SK-N-SH treated with all-trans-retinoic acid at 6 μM for 48 hours (cell line): ENCODE data around the gene RNASE7.

ENCODE experiments used
- ATAC-seq: fragments of 200-7000 bp; cut with Tn5 transposase; 3 replicates; pipeline ENCODE4 v1.9.1; 2020; ENCODE audit warnings: mild to moderate bottlenecking, moderate library complexity
- BACH2 ChIP-seq: fragments of 250-450 bp; sonication (Bioruptor Pico); IDR thresholded peaks from 2 replicates; pipeline ENCODE4 v1.9.0; 2021; ENCODE audit warnings: mild to moderate bottlenecking, borderline replicate concordance
- CREB5 ChIP-seq: fragments of 250-450 bp; sonication (Bioruptor Pico); IDR thresholded peaks from 2 replicates; pipeline ENCODE4 v1.5.1; 2020; ENCODE audit warnings: low read depth, mild to moderate bottlenecking, moderate library complexity
- CSDC2 ChIP-seq: fragments of 250-450 bp; sonication (Bioruptor Pico); IDR thresholded peaks from 2 replicates; pipeline ENCODE4 v1.5.0; 2020; ENCODE audit warnings: mild to moderate bottlenecking, moderate library complexity
- CSRNP3 ChIP-seq: fragments of 250-450 bp; sonication (Bioruptor Pico); IDR thresholded peaks from 2 replicates; pipeline ENCODE4 v1.5.1; 2021; ENCODE audit warnings: mild to moderate bottlenecking, moderate library complexity
- ESRRG ChIP-seq: fragments of 250-450 bp; sonication (Bioruptor Pico); IDR thresholded peaks from 2 replicates; pipeline ENCODE4 v1.6.1; 2021; ENCODE audit warnings: mild to moderate bottlenecking
- GLIS3 ChIP-seq: fragments of 250-450 bp; sonication (Bioruptor Pico); IDR thresholded peaks from 2 replicates; pipeline ENCODE4 v1.5.0; 2020; ENCODE audit warnings: mild to moderate bottlenecking, moderate library complexity
- OSR1 ChIP-seq: fragments of 250-450 bp; sonication (Bioruptor Pico); IDR thresholded peaks from 2 replicates; pipeline ENCODE4 v1.8.0; 2022; ENCODE audit warnings: moderate library complexity, mild to moderate bottlenecking, inconsistent platforms
- PPARA ChIP-seq: fragments of 250-450 bp; sonication (Bioruptor Pico); IDR thresholded peaks from 2 replicates; pipeline ENCODE4 v1.5.0; 2020; ENCODE audit warnings: mild to moderate bottlenecking, borderline replicate concordance
- TCF4 ChIP-seq: fragments of 250-450 bp; sonication (Bioruptor Pico); IDR thresholded peaks from 2 replicates; pipeline ENCODE4 v1.8.0; 2021; ENCODE audit warnings: mild to moderate bottlenecking, moderate library complexity, borderline replicate concordance
- ZC3H10 ChIP-seq: fragments of 250-450 bp; sonication (Bioruptor Pico); IDR thresholded peaks from 2 replicates; pipeline ENCODE4 v1.5.1; 2021; ENCODE audit warnings: mild to moderate bottlenecking, moderate library complexity
- ZFP3 ChIP-seq: fragments of 250-450 bp; sonication (Bioruptor Pico); IDR thresholded peaks from 2 replicates; pipeline ENCODE4 v1.5.0; 2020; ENCODE audit warnings: mild to moderate bottlenecking, moderate library complexity
- ZFP30 ChIP-seq: fragments of 450-650 bp; formaldehyde crosslinking; IDR thresholded peaks from 2 replicates; pipeline ENCODE4 v1.5.0; 2022; ENCODE audit warnings: mild to moderate bottlenecking, moderate library complexity
- ZNF565 ChIP-seq: fragments of 450-650 bp; formaldehyde crosslinking; conservative IDR thresholded peaks from 2 replicates; pipeline ENCODE4 v1.5.0; 2020; ENCODE audit warnings: low read depth, mild to moderate bottlenecking, moderate library complexity
- ZNF8 ChIP-seq: fragments of 450-650 bp; formaldehyde crosslinking; IDR thresholded peaks from 2 replicates; pipeline ENCODE4 v1.5.0; 2020; ENCODE audit warnings: mild to moderate bottlenecking, moderate library complexity
- TF ChIP-seq, protein P1 (sequence below): fragments of 250-450 bp; sonication (Bioruptor Pico); IDR thresholded peaks from 2 replicates; pipeline ENCODE4 v1.8.0; 2020; ENCODE audit warnings: mild to moderate bottlenecking, moderate library complexity, borderline replicate concordance
- TF ChIP-seq, protein P2 (sequence below): fragments of 250-450 bp; sonication (Bioruptor Pico); IDR thresholded peaks from 2 replicates; pipeline ENCODE4 v1.8.0; 2021; ENCODE audit warnings: low read depth, mild to moderate bottlenecking, moderate library complexity, borderline replicate concordance

Gene RNASE7

DNA sequence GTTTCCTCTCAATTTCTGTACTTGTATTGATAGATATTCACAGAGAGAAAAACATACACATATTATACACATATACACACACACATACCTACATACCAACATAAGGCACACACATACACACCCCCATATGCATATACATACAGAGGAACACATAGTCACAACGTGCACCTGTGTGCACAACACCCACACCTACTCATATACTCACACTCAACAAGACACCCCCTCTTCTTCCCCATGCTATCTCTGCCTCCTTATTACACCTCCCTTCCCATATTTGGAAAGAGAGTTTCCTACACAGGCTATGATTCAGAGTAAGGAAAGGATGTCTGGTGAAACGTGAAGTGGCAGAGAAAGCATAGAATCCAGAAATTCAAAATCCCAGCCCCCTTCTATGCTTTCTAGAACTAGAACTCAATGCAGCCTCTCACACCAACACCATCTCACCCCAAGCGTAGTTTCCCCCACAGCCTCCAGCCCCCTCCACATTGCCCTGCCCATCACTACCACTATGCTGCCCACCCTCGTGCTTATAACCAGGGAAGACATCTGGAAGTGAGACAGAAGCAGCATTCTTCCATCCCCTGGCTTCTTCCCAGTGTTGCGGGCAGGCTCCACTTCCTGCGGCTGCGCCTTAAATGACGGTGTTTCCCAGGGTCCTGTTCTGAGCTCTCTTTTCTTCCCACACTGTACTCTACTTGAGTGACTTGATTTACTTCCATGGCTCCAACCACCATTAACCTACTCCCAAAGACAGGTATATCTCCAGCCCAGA is 17.9 kb downstream of the RNASE7 start:
- no peak for ATAC-seq
- TF ChIP-seq ZNF565 (CRISPR knock-in tag) (no peak), GLIS3 (CRISPR knock-in tag) (no peak), ZFP3 (no peak), PPARA (CRISPR knock-in tag) (no peak), CREB5 (no peak)
- TF ChIP-seq, protein P1, sequence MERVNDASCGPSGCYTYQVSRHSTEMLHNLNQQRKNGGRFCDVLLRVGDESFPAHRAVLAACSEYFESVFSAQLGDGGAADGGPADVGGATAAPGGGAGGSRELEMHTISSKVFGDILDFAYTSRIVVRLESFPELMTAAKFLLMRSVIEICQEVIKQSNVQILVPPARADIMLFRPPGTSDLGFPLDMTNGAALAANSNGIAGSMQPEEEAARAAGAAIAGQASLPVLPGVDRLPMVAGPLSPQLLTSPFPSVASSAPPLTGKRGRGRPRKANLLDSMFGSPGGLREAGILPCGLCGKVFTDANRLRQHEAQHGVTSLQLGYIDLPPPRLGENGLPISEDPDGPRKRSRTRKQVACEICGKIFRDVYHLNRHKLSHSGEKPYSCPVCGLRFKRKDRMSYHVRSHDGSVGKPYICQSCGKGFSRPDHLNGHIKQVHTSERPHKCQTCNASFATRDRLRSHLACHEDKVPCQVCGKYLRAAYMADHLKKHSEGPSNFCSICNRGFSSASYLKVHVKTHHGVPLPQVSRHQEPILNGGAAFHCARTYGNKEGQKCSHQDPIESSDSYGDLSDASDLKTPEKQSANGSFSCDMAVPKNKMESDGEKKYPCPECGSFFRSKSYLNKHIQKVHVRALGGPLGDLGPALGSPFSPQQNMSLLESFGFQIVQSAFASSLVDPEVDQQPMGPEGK, result no peak
- TF ChIP-seq, protein P2, sequence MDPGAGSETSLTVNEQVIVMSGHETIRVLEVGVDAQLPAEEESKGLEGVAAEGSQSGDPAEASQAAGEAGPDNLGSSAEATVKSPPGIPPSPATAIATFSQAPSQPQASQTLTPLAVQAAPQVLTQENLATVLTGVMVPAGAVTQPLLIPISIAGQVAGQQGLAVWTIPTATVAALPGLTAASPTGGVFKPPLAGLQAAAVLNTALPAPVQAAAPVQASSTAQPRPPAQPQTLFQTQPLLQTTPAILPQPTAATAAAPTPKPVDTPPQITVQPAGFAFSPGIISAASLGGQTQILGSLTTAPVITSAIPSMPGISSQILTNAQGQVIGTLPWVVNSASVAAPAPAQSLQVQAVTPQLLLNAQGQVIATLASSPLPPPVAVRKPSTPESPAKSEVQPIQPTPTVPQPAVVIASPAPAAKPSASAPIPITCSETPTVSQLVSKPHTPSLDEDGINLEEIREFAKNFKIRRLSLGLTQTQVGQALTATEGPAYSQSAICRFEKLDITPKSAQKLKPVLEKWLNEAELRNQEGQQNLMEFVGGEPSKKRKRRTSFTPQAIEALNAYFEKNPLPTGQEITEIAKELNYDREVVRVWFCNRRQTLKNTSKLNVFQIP (CRISPR knock-in tag), result no peak

DNA sequence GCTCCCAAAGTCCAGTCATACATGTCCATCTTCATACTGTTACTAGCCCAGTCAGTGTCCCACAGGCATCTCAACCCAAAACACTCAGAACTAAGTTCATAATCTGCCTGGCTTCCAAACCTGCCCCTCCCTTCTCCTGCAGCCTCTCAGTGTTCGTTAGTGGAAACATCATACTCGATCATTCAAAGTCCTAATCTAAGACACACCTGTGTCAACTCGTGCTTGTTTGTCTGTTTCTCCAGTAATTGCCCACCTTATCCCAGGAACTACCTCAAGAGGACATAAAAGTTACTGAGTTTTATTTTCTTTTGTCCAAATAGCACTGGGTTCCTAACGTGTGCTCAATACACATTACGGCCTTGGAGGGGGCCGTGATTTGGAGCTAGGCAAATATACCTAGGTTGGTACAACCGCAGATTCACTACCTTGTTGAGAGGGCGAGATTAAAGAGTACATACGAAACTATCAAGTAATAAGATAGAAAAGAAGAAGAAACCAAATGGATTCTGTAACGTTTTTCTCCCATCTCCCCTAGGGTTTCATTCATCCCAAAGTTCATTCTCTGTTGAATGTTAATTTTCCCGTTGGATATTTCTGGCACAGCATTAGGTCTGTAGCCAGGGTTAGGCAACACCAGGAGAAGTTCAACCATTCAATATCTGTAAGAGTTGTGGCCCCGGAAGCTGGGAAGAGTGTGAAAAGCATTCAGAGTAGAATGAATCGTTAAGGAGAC is 18.6 kb downstream of the RNASE7 start:
- ATAC-seq, result no peak
- TF ChIP-seq ZFP30 (no peak), BACH2 (CRISPR knock-in tag) (no peak), PPARA (CRISPR knock-in tag) (no peak), ESRRG (CRISPR knock-in tag) (no peak), CREB5 (no peak)
- TF ChIP-seq, protein P1, result no peak

DNA sequence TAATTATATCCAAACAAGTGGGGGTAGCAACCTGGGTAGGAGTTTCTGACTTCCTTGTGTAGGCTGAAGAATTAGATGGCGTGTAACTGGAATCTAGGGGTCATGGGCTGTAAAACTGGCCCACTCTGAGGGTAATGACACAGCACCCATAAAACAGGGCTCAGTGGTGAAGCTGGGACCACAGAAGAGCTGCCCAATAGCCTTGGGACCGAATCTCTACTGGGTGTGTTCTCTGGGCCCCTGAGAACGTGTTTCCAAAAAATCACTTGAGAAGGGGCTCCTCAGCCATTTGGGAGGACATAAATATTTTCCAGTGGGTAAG is 19.1 kb downstream of the RNASE7 start:
- TF ChIP-seq PPARA (CRISPR knock-in tag) (no peak), ZFP30 (no peak), CSDC2 (CRISPR knock-in tag) (no peak), ZNF8 (CRISPR knock-in tag) (no peak), OSR1 (CRISPR knock-in tag) (no peak), GLIS3 (CRISPR knock-in tag) (no peak), CSRNP3 (CRISPR knock-in tag) (no peak), ZC3H10 (no peak), TCF4 (CRISPR knock-in tag) (no peak), ESRRG (CRISPR knock-in tag) (no peak)
- TF ChIP-seq, protein P2 (CRISPR knock-in tag), result no peak
- TF ChIP-seq, protein P1, result no peak
- ATAC-seq, result no peak
